Measurements from ENCODE around the gene SCN4B. TPM values are rescaled to one million over a fixed set of nuclear protein-coding genes. Genes with fewer than 3 reads are reported as not detected.

SCN4B gene
- total RNA-seq, 1 experiment from 2014 or later: not detected

DNA sequence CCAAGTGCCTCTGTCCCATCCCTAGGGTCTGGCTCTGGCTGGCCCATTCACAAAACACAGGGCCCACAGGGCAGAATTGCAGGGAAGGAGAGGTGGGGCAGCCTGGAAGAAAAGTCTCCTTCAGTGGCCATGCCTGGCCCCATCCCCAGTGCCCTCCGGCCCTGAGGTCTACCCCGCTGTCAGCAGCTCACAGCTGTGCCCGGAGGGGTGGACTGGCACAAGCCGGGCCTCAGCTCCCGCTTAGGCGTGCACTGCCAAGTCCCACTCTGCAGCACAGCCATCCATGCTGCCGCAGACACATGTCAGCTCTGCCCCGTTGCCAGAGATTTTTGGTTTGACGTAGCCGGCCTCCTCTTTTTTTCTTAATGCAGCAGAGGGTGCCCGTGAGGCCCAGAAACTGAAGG lies 27.7 kb upstream of the SCN4B start:
- Histone ChIP-seq H3K27me3 (ENCODE audit: insufficient read depth, low read depth) (no peaks in the 10 kb centered on the region), H3K4me2 (no peak overlapping the region), H3K9me3 (ENCODE audit: insufficient read depth, low read depth) (no peaks in the 10 kb centered on the region), H3K79me2 (ENCODE audit: low read depth) (no peaks in the 10 kb centered on the region), H3K36me3 (ENCODE audit: low read depth) (no peaks in the 10 kb centered on the region), H3K9me2 (ENCODE audit: insufficient read depth) (no peaks in the 10 kb centered on the region), H2AFZ (no peak overlapping the region), H3K27ac (no peak overlapping the region), H4K20me1 (ENCODE audit: insufficient read depth) (no peaks in the 10 kb centered on the region), H3K4me3 (no peak overlapping the region), H3F3A (ENCODE audit: insufficient read depth, low read depth) (peaks cover 11% of the 10 kb centered on the region; the same call in 1 of the 2 replicates), H3K4me1 (replicated peaks; ENCODE audit: insufficient read depth) (peaks cover 12% of the 10 kb centered on the region)
- BruUV-seq (replicated peaks): no TSS peak
- DNase-seq: peak in 1 of 2 experiments; percentile 9
- POLR2A ChIA-PET (ENCODE audit: unreplicated experiment): no interaction called here
- intact Hi-C loops (cut with micrococcal nuclease; ENCODE audit: unreplicated experiment): no loop called here
- TF ChIP-seq, protein P1, sequence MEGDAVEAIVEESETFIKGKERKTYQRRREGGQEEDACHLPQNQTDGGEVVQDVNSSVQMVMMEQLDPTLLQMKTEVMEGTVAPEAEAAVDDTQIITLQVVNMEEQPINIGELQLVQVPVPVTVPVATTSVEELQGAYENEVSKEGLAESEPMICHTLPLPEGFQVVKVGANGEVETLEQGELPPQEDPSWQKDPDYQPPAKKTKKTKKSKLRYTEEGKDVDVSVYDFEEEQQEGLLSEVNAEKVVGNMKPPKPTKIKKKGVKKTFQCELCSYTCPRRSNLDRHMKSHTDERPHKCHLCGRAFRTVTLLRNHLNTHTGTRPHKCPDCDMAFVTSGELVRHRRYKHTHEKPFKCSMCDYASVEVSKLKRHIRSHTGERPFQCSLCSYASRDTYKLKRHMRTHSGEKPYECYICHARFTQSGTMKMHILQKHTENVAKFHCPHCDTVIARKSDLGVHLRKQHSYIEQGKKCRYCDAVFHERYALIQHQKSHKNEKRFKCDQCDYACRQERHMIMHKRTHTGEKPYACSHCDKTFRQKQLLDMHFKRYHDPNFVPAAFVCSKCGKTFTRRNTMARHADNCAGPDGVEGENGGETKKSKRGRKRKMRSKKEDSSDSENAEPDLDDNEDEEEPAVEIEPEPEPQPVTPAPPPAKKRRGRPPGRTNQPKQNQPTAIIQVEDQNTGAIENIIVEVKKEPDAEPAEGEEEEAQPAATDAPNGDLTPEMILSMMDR (conservative IDR thresholded peaks at IDR 0.05): no peak
- TF ChIP-seq EZH2 (IDR thresholded peaks at IDR 0.05; ENCODE audit: low read depth): no peak
- CTCF ChIA-PET: interaction anchor here (0.6 to 1.2 kb wide), 2 partner anchors 18 to 361 kb away, joined by 3 read pairs; no protein-coding TSS in a partner anchor

DNA sequence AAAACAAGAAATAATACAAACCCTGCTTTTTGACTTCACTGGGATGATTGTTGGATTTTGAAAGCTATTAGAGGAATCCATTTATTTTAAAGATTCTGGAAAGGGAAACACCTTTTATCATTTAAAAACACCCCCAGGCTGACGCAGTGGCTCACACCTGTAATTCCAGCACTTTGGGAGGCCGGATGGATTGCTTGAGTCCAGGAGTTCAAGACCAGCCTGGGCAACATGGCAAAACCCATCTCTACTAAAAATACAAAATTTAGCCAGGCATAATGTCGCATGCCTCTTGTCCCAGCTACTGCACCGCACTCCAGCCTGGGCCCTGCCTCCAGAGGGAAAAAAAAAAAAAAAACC lies 24.1 kb upstream of the SCN4B start:
- ChIA-PET POLR2A (ENCODE audit: unreplicated experiment) (no interaction called here), CTCF (interaction anchor here (0.6 kb wide), 1 partner anchor 332 kb away, joined by 5 read pairs; no protein-coding TSS in a partner anchor)
- H3K4me2 ChIP-seq: no peak overlapping the region
- H3K27ac ChIP-seq: no peak overlapping the region
- no peaks in the 10 kb centered on the region for H4K20me1 ChIP-seq (ENCODE audit: insufficient read depth)
- TF ChIP-seq EZH2 (IDR thresholded peaks at IDR 0.05; ENCODE audit: low read depth): no peak
- TF ChIP-seq, protein P1 (conservative IDR thresholded peaks at IDR 0.05): no peak
- no peak overlapping the region for H3K4me3 ChIP-seq
- no peaks in the 10 kb centered on the region for H3K79me2 ChIP-seq (ENCODE audit: low read depth)
- intact Hi-C loops (cut with micrococcal nuclease; ENCODE audit: unreplicated experiment): no loop called here
- H3K36me3 ChIP-seq (ENCODE audit: low read depth): no peaks in the 10 kb centered on the region
- DNase-seq: no peak
- H3K9me2 ChIP-seq (ENCODE audit: insufficient read depth): no peaks in the 10 kb centered on the region
- H3F3A ChIP-seq (ENCODE audit: insufficient read depth, low read depth): peaks cover 24% of the 10 kb centered on the region; the same call in 1 of the 2 replicates
- no peaks in the 10 kb centered on the region for H3K27me3 ChIP-seq (ENCODE audit: insufficient read depth, low read depth)
- no TSS peak for BruUV-seq (replicated peaks)
- H3K4me1 ChIP-seq (replicated peaks; ENCODE audit: insufficient read depth): peaks cover 25% of the 10 kb centered on the region
- H2AFZ ChIP-seq: no peak overlapping the region
- no peaks in the 10 kb centered on the region for H3K9me3 ChIP-seq (ENCODE audit: insufficient read depth, low read depth)

GRCh38 chr11:118175993-118176777 lies 23.6 kb upstream of the SCN4B start, which contains the start of gene SCN2B:
TSS of gene SCN2B (minus strand) at chr11:118176639. CDS start at chr11:118176431, 208 bp downstream.
- no peaks in the 10 kb centered on the region for H3K9me3 ChIP-seq (ENCODE audit: insufficient read depth, low read depth)
- H2AFZ ChIP-seq: no peak within 1 kb of the TSS
- H3K36me3 ChIP-seq (ENCODE audit: low read depth): no peaks in the 10 kb centered on the region
- no peaks in the 10 kb centered on the region for H3K27me3 ChIP-seq (ENCODE audit: insufficient read depth, low read depth)
- H3K27ac ChIP-seq: peak within 1 kb of the TSS; percentile 51
- ChIA-PET POLR2A (ENCODE audit: unreplicated experiment) (no interaction called here), CTCF (interaction anchor here (0.6 kb wide), 1 partner anchor 333 kb away, joined by 5 read pairs; no protein-coding TSS in a partner anchor)
- no peaks in the 10 kb centered on the region for H3K79me2 ChIP-seq (ENCODE audit: low read depth)
- no peak for TF ChIP-seq EZH2 (IDR thresholded peaks at IDR 0.05; ENCODE audit: low read depth)
- TF ChIP-seq, protein P1 (conservative IDR thresholded peaks at IDR 0.05): no peak
- H3K4me1 ChIP-seq (replicated peaks; ENCODE audit: insufficient read depth): peaks cover 25% of the 10 kb centered on the region
- H3F3A ChIP-seq (ENCODE audit: insufficient read depth, low read depth): peaks cover 24% of the 10 kb centered on the region; the same call in 1 of the 2 replicates
- 0 out of 2 replicates have a peak within 1 kb of the TSS, but pooled peaks have one; percentile 5 for H3K4me3 ChIP-seq
- intact Hi-C loops (cut with micrococcal nuclease; ENCODE audit: unreplicated experiment): no loop called here
- no peak for DNase-seq
- no TSS peak for BruUV-seq (replicated peaks)
- H3K9me2 ChIP-seq (ENCODE audit: insufficient read depth): no peaks in the 10 kb centered on the region
- peak within 1 kb of the TSS; percentile 69 for H3K4me2 ChIP-seq
- no peaks in the 10 kb centered on the region for H4K20me1 ChIP-seq (ENCODE audit: insufficient read depth)

Data from PC-9 (cell line).